DMS114 treated with DMSO at 0.1 percent for 48 hours (cell line): ENCODE data around the gene CCSER2.
"Not testable (repeated sequence)": the region's sequence is repeated elsewhere in the genome, so short reads cannot be mapped to it uniquely, and the experiment has no call there.

Source experiments
- DNase-seq: peaks from one replicate; lab custom pipeline; 2025; ENCODE audit not compliant: unreplicated experiment; lab: John Stamatoyannopoulos, UW

CCSER2 gene

DNA sequence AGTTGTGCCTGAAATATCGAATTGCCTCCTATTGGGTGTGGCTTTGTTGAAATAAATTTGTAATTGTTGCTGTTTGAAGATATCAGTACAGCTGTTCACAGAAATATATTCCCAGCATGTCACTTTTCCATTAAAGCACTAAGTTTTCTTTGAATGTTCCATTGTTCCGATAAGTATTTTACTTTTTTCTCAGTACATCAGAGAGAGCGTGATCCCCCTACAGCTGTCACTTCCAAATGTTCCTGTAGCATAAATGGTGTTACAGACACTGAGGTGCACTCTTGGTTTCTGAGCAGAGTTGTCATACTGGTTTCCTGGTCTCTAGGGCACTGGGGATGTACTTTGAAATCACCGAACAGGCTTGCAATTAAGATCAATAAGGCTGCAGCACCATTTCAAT lies 189.2 kb downstream of the CCSER2 start:
- no peak for DNase-seq

- no peak for DNase-seq
Measured at GRCh38 chr10:84519235-84519634, 190.8 kb downstream of the CCSER2 start.

DNA sequence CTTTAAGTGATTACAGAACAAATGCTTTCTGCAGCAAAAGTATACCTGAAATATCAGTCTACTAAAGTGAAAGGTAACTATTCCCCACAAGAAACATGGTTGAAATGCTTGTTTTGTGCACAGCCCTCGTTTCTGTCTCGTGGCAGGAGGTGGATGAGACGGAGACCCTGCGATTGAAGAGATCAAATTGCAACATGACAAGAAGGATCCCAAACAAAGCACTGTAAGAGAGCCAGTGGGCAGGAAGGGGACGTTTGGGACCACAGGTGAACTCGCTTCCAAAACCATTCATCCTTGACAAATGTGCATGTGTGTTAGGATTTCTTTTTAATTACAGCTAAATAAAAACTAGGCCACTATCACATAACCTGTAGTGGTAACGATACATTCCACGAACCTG lies 192.6 kb downstream of the CCSER2 start:
- no peak for DNase-seq

DNA sequence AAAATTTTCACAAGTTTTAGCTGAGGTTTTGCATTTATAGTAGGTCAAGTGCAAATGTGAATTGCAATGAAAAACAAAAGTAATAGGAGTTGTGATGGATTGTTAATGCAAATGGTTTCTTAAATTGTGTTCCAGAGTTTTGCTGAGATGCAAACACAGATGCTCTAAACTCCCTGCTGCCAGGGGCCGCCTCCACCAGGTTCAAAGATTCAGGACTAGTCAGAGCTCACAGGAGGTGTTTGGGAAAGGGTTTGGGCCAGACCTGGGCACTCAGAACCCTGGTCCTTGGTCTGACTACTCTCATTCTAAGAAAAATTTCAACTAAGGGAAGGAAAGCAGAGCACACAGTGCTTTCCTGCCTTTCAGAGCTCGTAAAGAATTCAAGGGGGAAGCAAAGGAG lies 193.1 kb downstream of the CCSER2 start:
- no peak for DNase-seq

- DNase-seq, result no peak
Measured at GRCh38 chr10:84522612-84523462, 194.4 kb downstream of the CCSER2 start.

DNA sequence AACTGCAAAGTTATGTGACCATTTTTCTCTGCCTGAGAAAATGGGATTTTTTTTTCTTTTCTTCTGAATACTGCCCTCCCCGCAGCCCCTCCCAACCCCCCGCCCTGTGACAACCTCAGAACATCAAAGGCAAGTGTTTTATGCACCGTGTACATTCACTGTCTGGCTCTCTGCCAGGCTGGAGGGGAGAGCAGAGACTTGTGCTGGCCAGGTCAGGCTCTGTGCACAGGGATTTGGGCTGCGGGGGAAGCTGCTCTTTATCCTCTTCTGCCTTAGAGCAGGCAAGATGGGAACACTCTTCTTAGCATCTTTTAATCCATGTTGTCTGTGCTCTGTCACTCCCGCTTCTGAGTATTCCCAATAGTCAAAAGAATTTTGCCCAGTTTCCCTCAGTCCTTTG lies 195.1 kb downstream of the CCSER2 start:
- DNase-seq, result no peak

GRCh38 chr10:84524435-84524834 lies 196.0 kb downstream of the CCSER2 start:
- DNase-seq, result no peak

GRCh38 chr10:84525120-84525806 lies 196.9 kb downstream of the CCSER2 start:
- no peak for DNase-seq

DNA sequence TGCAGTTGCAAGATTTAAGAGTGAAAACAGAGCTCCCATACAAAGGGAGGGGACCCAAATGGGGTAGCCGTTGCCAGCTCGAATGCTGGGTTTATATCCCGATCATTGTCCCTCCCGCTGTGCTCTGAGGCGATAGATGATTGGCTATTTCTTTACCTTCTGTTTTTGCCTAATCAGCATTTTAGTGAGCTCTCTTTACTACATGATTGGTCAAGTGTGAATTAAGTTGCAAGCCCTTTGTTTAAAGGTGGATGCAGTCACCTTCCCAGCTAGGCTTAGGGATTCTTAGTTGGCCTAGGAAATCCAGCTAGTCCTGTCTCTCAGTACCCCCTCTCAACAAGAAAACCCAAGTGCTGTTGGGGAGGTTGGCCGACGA lies 197.4 kb downstream of the CCSER2 start:
- not testable (repeated sequence) for DNase-seq

DNA sequence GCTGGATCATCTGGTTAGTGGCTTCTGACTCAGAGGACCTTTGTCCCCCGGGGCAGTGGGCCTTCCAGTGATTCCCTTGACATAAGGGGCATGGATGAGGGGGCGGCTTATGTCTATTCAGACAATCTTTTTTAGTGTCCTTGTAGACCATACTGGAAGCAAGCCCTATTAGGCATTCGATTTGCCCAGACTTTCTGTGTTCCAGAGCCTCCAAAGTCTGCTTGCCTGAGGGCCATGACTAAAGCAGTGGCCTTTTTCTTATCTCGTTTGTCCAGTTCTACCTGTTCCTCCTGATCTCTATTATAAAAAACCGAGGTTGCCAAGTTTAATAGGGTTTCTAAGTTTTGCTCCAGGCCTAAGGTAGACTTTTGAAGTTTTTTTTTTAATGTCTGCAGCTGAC lies 199.0 kb downstream of the CCSER2 start:
- DNase-seq, result not testable (repeated sequence)

- DNase-seq, result not testable (repeated sequence)
Measured at GRCh38 chr10:84528526-84528925, 200.1 kb downstream of the CCSER2 start.

GRCh38 chr10:84530724-84531325 lies 202.4 kb downstream of the CCSER2 start:
- DNase-seq, result no peak

DNA sequence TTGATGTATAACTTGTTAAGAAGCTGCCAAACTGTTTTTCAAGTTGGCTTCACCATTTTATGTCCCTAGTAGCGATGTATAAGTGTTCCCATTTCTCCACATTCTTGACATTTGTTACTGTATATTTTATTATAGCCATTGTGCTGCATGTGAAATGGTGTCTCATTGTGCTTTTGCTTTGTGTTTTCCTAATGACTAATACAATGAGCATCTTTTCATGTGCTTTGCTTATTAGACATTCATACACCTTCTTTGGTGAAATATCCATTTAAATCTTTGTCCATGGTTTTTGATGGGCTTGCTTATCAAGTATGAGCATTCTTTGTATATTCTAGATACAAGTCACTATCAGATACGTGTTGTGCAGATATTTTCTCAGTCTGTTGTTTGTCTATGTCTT lies 203.0 kb downstream of the CCSER2 start:
- DNase-seq, result no peak

DNA sequence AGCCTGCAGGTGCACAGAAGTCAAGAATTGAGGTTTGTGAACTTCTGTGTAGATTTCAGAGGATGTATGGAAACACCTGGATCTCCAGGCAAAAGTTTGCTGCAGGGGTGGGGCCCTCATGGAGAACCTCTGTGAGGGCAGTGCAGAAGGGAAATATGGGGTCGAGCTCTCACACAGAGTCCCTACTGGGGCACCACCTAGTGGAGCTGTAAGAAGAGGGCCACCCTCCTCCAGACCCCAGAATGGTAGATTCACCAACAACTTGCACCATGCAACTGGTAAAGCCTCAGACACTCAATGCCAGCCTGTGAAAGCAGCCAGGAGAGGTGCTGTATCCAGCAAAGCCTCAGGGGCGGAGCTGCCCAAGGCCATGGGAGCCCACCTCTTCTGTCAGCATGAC lies 205.8 kb downstream of the CCSER2 start:
- no peak for DNase-seq

- peak; percentile 65 for DNase-seq
Measured at GRCh38 chr10:84537447-84537931, 209.1 kb downstream of the CCSER2 start.

GRCh38 chr10:84538036-84538435 lies 209.6 kb downstream of the CCSER2 start:
- no peak for DNase-seq

DNA sequence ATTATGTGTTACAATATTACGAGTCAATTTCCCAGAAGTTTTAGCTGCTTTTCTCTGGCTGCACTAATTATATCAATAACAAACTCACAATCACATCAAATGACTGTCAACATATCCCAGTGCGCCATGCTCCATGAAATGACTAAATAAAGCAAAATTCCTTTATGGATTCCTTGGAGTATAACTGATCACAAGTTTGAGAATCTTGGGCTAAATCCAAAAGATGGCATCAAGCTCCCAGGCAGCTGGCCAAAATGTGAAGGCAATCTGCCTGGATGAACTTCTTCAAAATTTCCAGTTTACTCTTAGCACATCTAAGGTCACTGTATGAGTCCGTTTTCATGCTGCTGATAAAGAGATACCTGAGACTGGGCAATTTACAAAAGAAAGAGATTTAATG lies 210.8 kb downstream of the CCSER2 start:
- no peak for DNase-seq

GRCh38 chr10:84540022-84540616 lies 211.7 kb downstream of the CCSER2 start:
- no peak for DNase-seq

- DNase-seq, result peak; percentile 40
Measured at GRCh38 chr10:84540617-84541288, 212.4 kb downstream of the CCSER2 start.

- no peak for DNase-seq
Measured at GRCh38 chr10:84541289-84541637, 212.9 kb downstream of the CCSER2 start.
